Activated CD8-positive, alpha-beta memory T cell treated with anti-CD3 and anti-CD28 coated beads for 36 hours (primary cell): Measurements from ENCODE around the gene RAET1G. TPM values are rescaled to one million over a fixed set of nuclear protein-coding genes. Genes with fewer than 3 reads are reported as not detected.

Experiments used
- CTCF ChIA-PET: fragments of 350-600 bp; sonication (Branson Sonifier 250); formaldehyde crosslinking; loops from one replicate; lab custom pipeline; 2021; ENCODE audit warnings: antibody characterized with exemption; lab: Charles Lee
- POLR2A ChIA-PET: fragments of 350-600 bp; sonication (Branson Sonifier 250); formaldehyde crosslinking; loops from one replicate; lab custom pipeline; 2021; ENCODE audit warnings: antibody characterized with exemption; lab: Charles Lee
- total RNA-seq, 2 experiments: library from RNA; stranded (reverse); gene quantifications; one replicate each; pipeline ENCODE4 v1.2.3, GENCODE V29; 2021

The RAET1G gene
- total RNA-seq, 2 experiments from 2014 or later, result not detected

DNA sequence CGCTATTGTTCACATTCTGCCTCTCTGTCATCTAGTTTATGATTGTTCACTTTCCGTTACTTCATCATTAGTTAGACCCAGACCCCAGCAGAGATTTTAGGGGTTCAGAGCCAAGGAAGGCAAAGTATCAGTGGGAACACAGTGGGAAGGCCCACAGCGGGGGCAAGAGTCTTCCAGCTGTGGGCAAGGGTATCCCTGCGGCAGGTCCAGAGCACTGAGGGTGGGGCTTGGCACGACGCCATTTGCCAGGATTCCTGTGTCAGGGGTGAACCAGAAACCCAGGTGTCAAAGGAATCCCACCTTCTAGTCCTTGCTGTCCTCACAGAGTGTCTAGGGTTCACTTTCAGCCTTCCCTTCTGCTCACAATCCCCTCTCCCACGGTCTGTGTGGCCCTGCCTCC is 38.3 kb downstream of the RAET1G start:
- POLR2A ChIA-PET, result no interaction called here

DNA sequence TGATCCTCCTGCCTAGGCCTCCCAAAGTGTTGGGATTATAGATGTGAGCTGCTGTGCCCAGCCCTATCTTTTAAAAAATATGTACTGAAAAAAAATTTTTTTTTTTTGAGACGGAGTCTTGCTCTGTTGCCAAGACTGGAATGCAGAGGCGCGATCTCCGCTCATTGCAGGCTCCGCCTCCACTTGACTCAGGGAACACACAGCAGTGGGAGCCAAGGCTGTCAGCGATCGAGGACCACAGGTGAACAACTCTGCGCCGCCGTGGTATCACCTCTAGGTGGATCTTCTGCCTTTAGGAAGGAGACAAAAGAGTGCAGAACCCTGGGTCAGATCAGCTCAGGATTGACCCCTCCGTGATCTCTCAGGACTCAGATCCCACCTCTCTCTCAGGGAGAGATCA is 38.7 kb downstream of the RAET1G start:
- CTCF ChIA-PET, result interaction anchor here (1.3 kb wide), 1 partner anchor 133 kb away, joined by 3 read pairs; no protein-coding TSS in a partner anchor
- POLR2A ChIA-PET, result no interaction called here

More for the DNA sequence above, 38.3 kb downstream of the RAET1G start:
- CTCF ChIA-PET, result interaction anchor here (0.5 to 1.3 kb wide), 2 partner anchors 77 to 132 kb away, joined by 3 to 4 read pairs; no protein-coding TSS in a partner anchor

DNA sequence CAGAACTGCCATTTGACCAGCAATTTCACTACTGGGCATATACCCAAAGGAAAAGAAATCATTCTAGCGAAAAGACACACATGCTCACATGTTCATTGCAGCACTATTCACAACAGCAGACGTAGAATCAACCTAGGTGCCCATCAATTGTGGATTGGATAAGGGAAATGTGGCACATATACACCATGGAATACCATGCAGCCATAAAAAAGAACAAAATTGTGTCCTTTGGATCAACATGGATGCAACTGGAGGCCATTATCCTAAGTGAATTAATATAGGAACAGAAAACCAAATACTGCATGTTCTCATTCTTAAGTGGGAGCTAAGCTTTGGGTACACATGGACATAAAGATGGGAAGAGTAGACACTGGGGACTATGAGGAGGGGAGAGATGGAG is 41.1 kb downstream of the RAET1G start:
- ChIA-PET POLR2A (no interaction called here), CTCF (no interaction called here)

DNA sequence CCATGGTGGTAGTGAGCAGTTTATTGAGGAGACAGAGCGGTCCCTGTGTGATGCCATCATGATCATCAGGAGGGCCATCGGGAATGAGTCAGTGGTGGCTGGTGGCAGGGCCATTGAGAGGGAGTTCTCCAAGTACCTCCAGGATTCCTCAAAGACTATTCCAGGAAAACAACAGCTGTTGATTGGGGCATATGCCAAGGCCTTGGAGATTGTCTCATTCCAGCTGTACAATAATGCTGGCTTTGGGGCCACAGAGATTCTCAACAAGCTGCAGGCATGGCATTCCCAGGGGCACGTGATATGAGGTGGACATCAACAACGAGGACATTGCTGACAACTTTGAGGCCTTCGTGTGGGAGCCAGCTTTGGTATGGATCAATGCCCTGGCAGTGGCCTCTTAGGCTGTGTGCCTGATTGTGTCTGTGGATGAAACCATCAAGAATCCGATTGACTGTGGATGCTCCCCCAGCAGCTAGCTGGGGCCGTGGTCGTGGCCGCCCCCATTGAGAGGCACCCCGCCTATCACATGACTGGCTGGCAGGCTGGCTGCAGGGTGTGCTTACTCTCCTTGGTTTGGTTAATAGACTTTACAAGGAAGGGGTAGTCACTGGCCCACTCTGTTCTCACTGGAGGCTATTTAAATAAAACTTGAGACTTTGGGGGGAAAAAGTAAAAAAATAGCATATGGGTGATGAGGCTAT is 41.7 kb downstream of the RAET1G start:
- POLR2A ChIA-PET, result no interaction called here
- CTCF ChIA-PET, result no interaction called here

DNA sequence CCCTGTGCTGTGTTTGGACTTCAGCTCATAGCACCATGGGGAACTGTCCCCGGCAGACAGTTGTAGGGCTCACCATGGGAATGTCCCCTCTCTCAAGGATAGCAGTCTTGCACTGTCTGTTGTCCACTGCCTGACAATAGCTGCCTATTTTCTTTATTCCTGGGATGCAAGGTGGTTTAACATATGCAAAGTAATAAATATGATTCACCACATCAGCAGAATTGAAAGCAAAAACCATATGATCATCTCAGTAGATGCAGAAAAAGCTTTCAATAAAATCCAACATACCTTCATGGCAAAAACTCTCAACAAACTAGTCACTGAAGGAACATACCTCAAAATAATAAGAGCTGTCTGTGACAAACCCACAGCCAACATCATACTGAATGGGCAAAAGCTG is 45.3 kb downstream of the RAET1G start:
- ChIA-PET CTCF (interaction anchor here (0.6 kb wide), 1 partner anchor 284 kb away, joined by 3 read pairs; no protein-coding TSS in a partner anchor), POLR2A (no interaction called here)

DNA sequence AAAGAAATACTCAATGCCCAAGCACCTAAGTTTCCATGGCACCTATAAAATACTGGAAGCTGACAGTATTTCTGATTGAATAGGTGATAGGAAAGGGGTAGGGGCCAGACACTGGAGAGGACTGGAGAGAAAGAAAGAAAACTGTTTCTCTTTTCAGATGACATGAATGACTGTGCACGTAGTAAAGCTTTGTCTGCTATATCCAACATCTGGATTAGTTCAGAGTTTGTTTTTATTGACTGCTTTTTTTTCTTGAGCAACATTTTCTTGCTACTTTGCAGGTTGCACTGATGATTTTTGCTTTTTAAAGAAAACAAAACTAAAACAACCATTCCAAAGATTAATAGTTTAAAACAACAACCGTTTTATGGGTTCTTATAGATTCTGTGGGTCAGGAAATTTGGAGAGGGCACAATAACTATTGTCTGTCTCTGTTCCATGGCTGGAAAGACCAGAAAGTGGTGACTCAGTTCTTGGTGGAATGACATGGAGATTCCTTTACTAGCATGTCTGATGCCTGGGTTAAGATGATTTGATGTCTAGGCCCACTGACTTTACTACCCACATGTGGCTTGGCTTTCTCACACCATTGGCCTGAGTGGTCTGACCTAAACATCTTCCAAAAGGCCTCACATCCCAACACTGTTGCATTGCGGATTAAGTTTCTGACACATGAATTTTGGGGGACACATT is 46.5 kb downstream of the RAET1G start:
- ChIA-PET POLR2A (no interaction called here), CTCF (no interaction called here)

DNA sequence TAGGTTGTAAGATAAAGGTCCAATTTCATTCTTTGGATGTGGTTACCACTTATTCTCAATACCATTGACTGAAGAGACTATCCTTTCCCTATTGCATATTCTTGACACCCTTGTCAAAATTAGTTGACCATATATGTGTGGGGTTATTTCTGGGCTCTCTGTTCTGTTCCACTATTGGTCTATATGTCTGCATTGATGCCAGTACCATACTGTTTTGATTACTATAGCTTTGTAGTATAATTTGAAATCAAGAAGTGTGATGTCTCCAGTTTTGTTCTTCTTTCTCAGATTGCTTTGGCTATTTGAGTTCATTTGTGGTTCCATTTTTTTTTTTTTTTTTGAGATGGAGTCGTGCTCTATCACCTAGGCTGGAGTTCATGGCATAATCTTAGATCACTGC is 50.7 kb downstream of the RAET1G start:
- ChIA-PET POLR2A (no interaction called here), CTCF (interaction anchor here (1.1 kb wide), 1 partner anchor 13 kb away, joined by 5 read pairs; no protein-coding TSS in a partner anchor)

DNA sequence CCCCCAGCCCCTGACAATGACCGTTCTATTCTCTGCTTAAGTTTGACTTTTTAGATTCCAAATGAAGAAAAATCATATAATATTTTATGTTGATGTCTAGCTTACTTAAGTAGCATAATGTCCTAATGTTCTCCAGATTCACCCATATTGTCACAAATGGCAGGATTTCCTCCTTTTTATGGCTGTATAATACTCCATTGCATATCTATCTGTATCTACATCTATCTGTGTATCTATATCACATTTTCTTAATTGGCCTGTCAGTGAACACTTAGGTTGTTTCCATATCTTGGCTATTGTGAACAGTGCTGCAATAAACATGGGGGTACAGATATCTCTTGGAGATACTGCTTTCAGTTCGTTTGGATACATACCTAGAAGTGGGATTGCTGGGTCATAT is 51.7 kb downstream of the RAET1G start:
- ChIA-PET POLR2A (interaction anchor here (0.6 kb wide), 1 partner anchor 21 kb away, joined by 3 read pairs; no protein-coding TSS in a partner anchor), CTCF (no interaction called here)

DNA sequence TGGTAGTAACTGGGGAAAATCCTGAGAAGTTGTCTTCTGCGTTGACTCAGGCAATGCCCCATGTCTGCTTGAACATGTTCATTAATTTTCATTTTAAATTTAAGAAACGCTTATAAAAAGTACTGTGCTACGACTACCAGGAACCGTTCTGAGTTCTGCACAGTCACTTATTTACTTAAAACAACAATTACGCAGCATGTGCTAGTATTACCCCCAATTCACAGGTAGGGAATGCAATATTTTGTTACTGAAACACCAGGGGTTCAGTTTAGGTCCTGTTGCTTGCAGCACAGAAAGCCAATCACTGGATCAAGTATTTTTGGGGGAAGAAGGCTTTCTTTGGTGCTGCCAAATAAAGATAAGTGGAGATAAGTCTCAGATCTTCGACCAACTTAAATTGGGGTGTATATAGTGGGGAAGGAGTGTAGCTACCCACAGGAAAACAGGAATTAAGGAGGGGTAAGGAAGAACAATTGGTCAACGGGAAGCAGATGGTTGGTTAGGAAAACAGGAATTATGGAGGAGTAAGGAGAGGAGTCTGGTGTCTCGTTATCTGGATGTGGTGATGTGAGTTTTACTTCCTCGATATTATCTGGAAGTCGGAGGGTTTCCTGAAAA is 53.5 kb downstream of the RAET1G start:
- ChIA-PET POLR2A (no interaction called here), CTCF (interaction anchor here (0.6 kb wide), 1 partner anchor 10 kb away, joined by 3 read pairs; no protein-coding TSS in a partner anchor)

DNA sequence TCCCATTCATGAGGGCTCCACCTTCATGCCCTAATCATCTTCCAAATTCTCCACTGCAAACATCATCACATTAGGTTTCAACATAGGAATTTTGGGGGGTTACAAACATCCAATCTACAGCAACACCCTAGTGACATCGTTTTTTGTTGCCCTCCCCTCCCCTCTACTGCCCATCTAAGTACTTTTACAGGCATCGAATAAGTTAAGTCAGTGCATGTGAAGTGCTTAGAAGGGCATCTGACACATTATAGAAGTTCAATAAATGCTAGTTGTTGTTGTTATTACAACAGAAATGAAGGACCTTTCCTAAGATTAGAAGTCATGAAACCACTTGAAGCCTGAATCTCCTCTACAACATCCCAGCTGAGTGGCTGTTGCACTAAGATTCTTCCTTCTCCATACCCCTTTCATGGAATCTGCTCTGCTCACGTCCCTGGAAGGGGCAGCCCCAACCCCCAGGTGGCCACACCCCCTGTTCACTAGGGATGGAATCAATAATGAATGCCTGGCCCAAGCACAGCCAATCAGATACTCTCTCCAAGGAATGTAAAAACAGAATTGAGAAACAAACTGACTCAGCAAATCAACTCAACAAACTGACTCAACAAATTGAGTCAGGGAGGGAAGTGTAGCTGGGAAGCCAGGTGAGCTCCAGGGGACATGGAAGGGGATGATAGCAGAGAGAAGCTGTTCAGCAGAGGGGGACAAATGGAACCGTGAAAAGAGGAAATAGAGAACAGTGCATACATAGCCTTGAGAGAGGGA is 54.9 kb downstream of the RAET1G start:
- POLR2A ChIA-PET, result no interaction called here
- CTCF ChIA-PET, result no interaction called here

Other genes with a start within 250 kb of the RAET1G start
- gene LATS1, start 205.0 kb downstream of the RAET1G start, total RNA-seq, result 10 to 100 TPM; 23.9 to 26.1 TPM
- gene NUP43, start 176.6 kb downstream of the RAET1G start, total RNA-seq, result 10 to 100 TPM; 87.4 to 89.3 TPM
- gene PCMT1, start 173.4 kb downstream of the RAET1G start, total RNA-seq, result 10 to 100 TPM; 96.2 to 96.7 TPM
- 1 to 10 TPM; 4.1 to 4.8 TPM for gene LRP11, start 58.8 kb downstream of the RAET1G start, total RNA-seq
- gene RAET1E, start 25.0 kb downstream of the RAET1G start, total RNA-seq, result not detected
- under 1 TPM; 0.65 TPM for gene ULBP2, start 18.9 kb upstream of the RAET1G start, total RNA-seq
- 1 to 10 TPM; 1.1 to 1.3 TPM for gene ULBP1, start 40.8 kb upstream of the RAET1G start, total RNA-seq
- gene RAET1L, start 102.4 kb upstream of the RAET1G start, total RNA-seq, result not detected
- 1 to 10 TPM in 1 of 2 experiments, under 1 TPM in 1; 0.78 to 1.0 TPM for gene ULBP3, start 146.0 kb upstream of the RAET1G start, total RNA-seq
- gene PPP1R14C, start 219.9 kb upstream of the RAET1G start, total RNA-seq, result 1 to 10 TPM in 1 of 2 experiments, under 1 TPM in 1; 0.96 to 1.1 TPM